22Rv1 (cell line): ENCODE measurements around the gene CHRDL2.

Experiments used
- ZFX ChIP-seq: fragments of 450-650 bp; IDR thresholded peaks from 2 replicates; pipeline ENCODE4 v1.6.1; 2017; ENCODE audit warnings: antibody characterized with exemption, borderline replicate concordance
- TF ChIP-seq, protein P1 (sequence below): fragments of 450-650 bp; IDR thresholded peaks from 2 replicates; pipeline ENCODE4 v1.5.1; 2017; ENCODE audit warnings: mild to moderate bottlenecking

DNA sequence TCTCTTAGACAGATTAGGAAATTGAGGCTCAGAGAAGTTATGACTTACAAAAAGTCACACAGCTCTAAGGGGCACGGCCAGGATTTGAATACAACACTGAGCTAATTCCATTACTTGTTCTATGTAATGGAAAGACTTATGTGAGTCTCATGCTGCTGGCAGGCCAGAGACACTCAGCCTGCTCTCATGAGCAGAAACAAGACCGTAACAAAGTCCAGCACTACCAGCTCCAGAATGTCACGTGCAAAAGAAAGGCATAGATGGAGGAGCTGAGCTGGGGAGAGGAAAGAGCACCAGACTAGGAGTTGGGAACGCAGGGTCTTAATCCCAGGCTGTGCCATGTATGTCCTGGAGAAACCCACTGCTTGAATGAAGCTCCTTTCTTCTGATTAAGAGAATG lies 1.8 kb downstream of the CHRDL2 start:
- TF ChIP-seq, protein P1, sequence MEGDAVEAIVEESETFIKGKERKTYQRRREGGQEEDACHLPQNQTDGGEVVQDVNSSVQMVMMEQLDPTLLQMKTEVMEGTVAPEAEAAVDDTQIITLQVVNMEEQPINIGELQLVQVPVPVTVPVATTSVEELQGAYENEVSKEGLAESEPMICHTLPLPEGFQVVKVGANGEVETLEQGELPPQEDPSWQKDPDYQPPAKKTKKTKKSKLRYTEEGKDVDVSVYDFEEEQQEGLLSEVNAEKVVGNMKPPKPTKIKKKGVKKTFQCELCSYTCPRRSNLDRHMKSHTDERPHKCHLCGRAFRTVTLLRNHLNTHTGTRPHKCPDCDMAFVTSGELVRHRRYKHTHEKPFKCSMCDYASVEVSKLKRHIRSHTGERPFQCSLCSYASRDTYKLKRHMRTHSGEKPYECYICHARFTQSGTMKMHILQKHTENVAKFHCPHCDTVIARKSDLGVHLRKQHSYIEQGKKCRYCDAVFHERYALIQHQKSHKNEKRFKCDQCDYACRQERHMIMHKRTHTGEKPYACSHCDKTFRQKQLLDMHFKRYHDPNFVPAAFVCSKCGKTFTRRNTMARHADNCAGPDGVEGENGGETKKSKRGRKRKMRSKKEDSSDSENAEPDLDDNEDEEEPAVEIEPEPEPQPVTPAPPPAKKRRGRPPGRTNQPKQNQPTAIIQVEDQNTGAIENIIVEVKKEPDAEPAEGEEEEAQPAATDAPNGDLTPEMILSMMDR: no peak
- TF ChIP-seq ZFX: no peak
